ENCODE measurements around the gene MCL1. TPM values are rescaled to one million over a fixed set of nuclear protein-coding genes. Genes with fewer than 3 reads are reported as not detected.

Gene MCL1
- total RNA-seq, 1 experiment from 2014 or later, result 150 TPM

Small RNAs within 50 kb of the gene (small RNA-seq; reads per million reads assigned to genes)
- not detected for gene MIR4257
- not detected for gene RF00015
- gene RF00561, result not detected
- not detected for gene RN7SL473P
- gene RN7SL600P, result not detected

Other genes starting within 250 kb of the MCL1 start
- gene RPRD2, start 215.5 kb downstream of the MCL1 start, total RNA-seq (2014; rRNA removed; shearing (Covaris generic); ENCODE audit: low replicate concordance), result 17.9 and 29.9 TPM in 2 replicates
- 38.3 and 77.2 TPM in 2 replicates for gene TARS2, start 92.2 kb downstream of the MCL1 start, total RNA-seq (2014; rRNA removed; shearing (Covaris generic); ENCODE audit: low replicate concordance)
- gene ECM1, start 71.5 kb downstream of the MCL1 start, total RNA-seq (2014; rRNA removed; shearing (Covaris generic); ENCODE audit: low replicate concordance), result 2.2 and 7.2 TPM in 2 replicates
- 0.54 TPM in 1 of 2 replicates, not detected in the other for gene FALEC, start 63.9 kb downstream of the MCL1 start, total RNA-seq (2014; rRNA removed; shearing (Covaris generic); ENCODE audit: low replicate concordance)
- not detected in 2 replicates for gene ADAMTSL4, start 30.2 kb downstream of the MCL1 start, total RNA-seq (2014; rRNA removed; shearing (Covaris generic); ENCODE audit: low replicate concordance)
- 113 and 121 TPM in 2 replicates for gene ENSA, start 50.0 kb upstream of the MCL1 start, total RNA-seq (2014; rRNA removed; shearing (Covaris generic); ENCODE audit: low replicate concordance)
- 15.2 and 28.1 TPM in 2 replicates for gene GOLPH3L, start 117.5 kb upstream of the MCL1 start, total RNA-seq (2014; rRNA removed; shearing (Covaris generic); ENCODE audit: low replicate concordance)
- gene HORMAD1, start 141.3 kb upstream of the MCL1 start, total RNA-seq (2014; rRNA removed; shearing (Covaris generic); ENCODE audit: low replicate concordance), result 0.51 and 2.8 TPM in 2 replicates
- gene CTSS, start 186.2 kb upstream of the MCL1 start, total RNA-seq (2014; rRNA removed; shearing (Covaris generic); ENCODE audit: low replicate concordance), result 136 and 160 TPM in 2 replicates
- 3.7 and 6.5 TPM in 2 replicates for gene CTSK, start 228.7 kb upstream of the MCL1 start, total RNA-seq (2014; rRNA removed; shearing (Covaris generic); ENCODE audit: low replicate concordance)